Activated B cell treated with CpG ODN at 0.5 μM for 24 hours (primary cell): ENCODE measurements around the gene IL1RAPL1. TPM values are rescaled to one million over a fixed set of nuclear protein-coding genes. Genes with fewer than 3 reads are reported as not detected.
"Not testable (repeated sequence)": the region's sequence is repeated elsewhere in the genome, so short reads cannot be mapped to it uniquely, and the experiment has no call there.

Source experiments
- ATAC-seq: fragments of 200-7000 bp; cut with Tn5 transposase; one replicate; pipeline ENCODE4 v1.10.0; 2021; ENCODE audit warnings: low read depth, mild to moderate bottlenecking, moderate library complexity
- CTCF ChIA-PET: fragments of 350-600 bp; sonication (Branson Sonifier 250); formaldehyde crosslinking; loops from one replicate; lab custom pipeline; 2021; ENCODE audit warnings: antibody characterized with exemption; lab: Charles Lee
- POLR2A ChIA-PET: fragments of 350-600 bp; sonication (Branson Sonifier 250); formaldehyde crosslinking; loops from one replicate; lab custom pipeline; 2021; ENCODE audit warnings: antibody characterized with exemption; lab: Charles Lee
- DNase-seq: peaks from one replicate; pipeline ENCODE4 v3.0.0; 2022
- H3K27ac Mint-ChIP-seq: one replicate; pipeline ENCODE4 v1.8.0; 2020; ENCODE audit warnings: mixed read lengths
- H3K27me3 Mint-ChIP-seq: one replicate; pipeline ENCODE4 v1.8.0; 2021; ENCODE audit warnings: mixed read lengths
- H3K36me3 Mint-ChIP-seq: one replicate; pipeline ENCODE4 v1.8.0; 2021; ENCODE audit warnings: low read depth, mixed read lengths
- H3K4me1 Mint-ChIP-seq: one replicate; pipeline ENCODE4 v1.8.0; 2021; ENCODE audit warnings: mixed read lengths
- H3K4me3 Mint-ChIP-seq: one replicate; pipeline ENCODE4 v1.8.0; 2020; ENCODE audit warnings: mild to moderate bottlenecking, mixed read lengths
- H3K9me3 Mint-ChIP-seq: one replicate; pipeline ENCODE4 v1.8.0; 2020; ENCODE audit warnings: mixed read lengths
- CTCF ChIP-seq: fragments of 200-600 bp; IDR thresholded peaks from one replicate; pipeline ENCODE4 v1.8.0; 2022; ENCODE audit warnings: antibody characterized with exemption, mild to moderate bottlenecking
- intact Hi-C: fragments of 100-400 bp; cut with micrococcal nuclease; formaldehyde crosslinking; loops from one replicate; pipeline ENCODE4 v1.15.1; 2024
- total RNA-seq: library from RNA; stranded (reverse); gene quantifications from 2 replicates; pipeline ENCODE4 v1.2.3, GENCODE V29; 2022

IL1RAPL1 gene
- total RNA-seq, 1 donor from 2014 or later: not detected

- TF ChIP-seq CTCF: no peak
- Mint-ChIP-seq H3K9me3 (no peaks in the 10 kb centered on the region), H3K4me3 (no peak overlapping the region), H3K36me3 (no peaks in the 10 kb centered on the region), H3K27me3 (no peaks in the 10 kb centered on the region), H3K27ac (no peak overlapping the region), H3K4me1 (no peaks in the 10 kb centered on the region)
- POLR2A ChIA-PET: no interaction called here
- ATAC-seq (no peak), DNase-seq (no peak)
- CTCF ChIA-PET: no interaction called here
- intact Hi-C loops: no loop called here
Measured at GRCh38 chrX:29083823-29084222, 496.6 kb downstream of the IL1RAPL1 start.

- Mint-ChIP-seq H3K27ac (no peak overlapping the region), H3K36me3 (no peaks in the 10 kb centered on the region), H3K9me3 (no peaks in the 10 kb centered on the region), H3K27me3 (no peaks in the 10 kb centered on the region), H3K4me1 (no peaks in the 10 kb centered on the region), H3K4me3 (no peak overlapping the region)
- no peak for TF ChIP-seq CTCF
- ATAC-seq (no peak), DNase-seq (no peak)
- intact Hi-C loops: no loop called here
- CTCF ChIA-PET: no interaction called here
- POLR2A ChIA-PET: no interaction called here
Measured at GRCh38 chrX:29090811-29091210, 503.6 kb downstream of the IL1RAPL1 start.

- no peaks in the 10 kb centered on the region for H3K36me3 Mint-ChIP-seq
- ChIA-PET POLR2A (no interaction called here), CTCF (no interaction called here)
- DNase-seq: no peak
- intact Hi-C loops: no loop called here
- ATAC-seq: no peak
- H3K9me3 Mint-ChIP-seq: peaks cover 10% of the 10 kb centered on the region
- no peak overlapping the region for H3K4me3 Mint-ChIP-seq
- no peak for TF ChIP-seq CTCF
- H3K27ac Mint-ChIP-seq: no peak overlapping the region
- no peaks in the 10 kb centered on the region for H3K27me3 Mint-ChIP-seq
- no peaks in the 10 kb centered on the region for H3K4me1 Mint-ChIP-seq
Measured at GRCh38 chrX:29107231-29107630, 520.0 kb downstream of the IL1RAPL1 start.

GRCh38 chrX:29110041-29110440 lies 522.8 kb downstream of the IL1RAPL1 start:
- H3K27ac Mint-ChIP-seq: no peak overlapping the region
- no peaks in the 10 kb centered on the region for H3K27me3 Mint-ChIP-seq
- H3K4me1 Mint-ChIP-seq: no peaks in the 10 kb centered on the region
- ChIA-PET CTCF (no interaction called here), POLR2A (no interaction called here)
- H3K9me3 Mint-ChIP-seq: peaks cover 5% of the 10 kb centered on the region
- no peak for ATAC-seq
- DNase-seq: no peak
- no peak for TF ChIP-seq CTCF
- no peaks in the 10 kb centered on the region for H3K36me3 Mint-ChIP-seq
- intact Hi-C loops: no loop called here
- no peak overlapping the region for H3K4me3 Mint-ChIP-seq

GRCh38 chrX:29113221-29113620 lies 526.0 kb downstream of the IL1RAPL1 start:
- CTCF ChIA-PET: no interaction called here
- DNase-seq: no peak
- intact Hi-C loops: no loop called here
- no peak for ATAC-seq
- POLR2A ChIA-PET: no interaction called here
- Mint-ChIP-seq H3K27ac (no peak overlapping the region), H3K27me3 (no peaks in the 10 kb centered on the region), H3K36me3 (no peaks in the 10 kb centered on the region), H3K9me3 (peaks cover 8% of the 10 kb centered on the region), H3K4me1 (no peaks in the 10 kb centered on the region), H3K4me3 (no peak overlapping the region)
- no peak for TF ChIP-seq CTCF

GRCh38 chrX:29122817-29123216 lies 535.6 kb downstream of the IL1RAPL1 start:
- POLR2A ChIA-PET, H3K4me1 Mint-ChIP-seq, H3K27ac Mint-ChIP-seq, intact Hi-C loops, H3K9me3 Mint-ChIP-seq, ATAC-seq, CTCF ChIA-PET, H3K4me3 Mint-ChIP-seq, H3K27me3 Mint-ChIP-seq, DNase-seq, H3K36me3 Mint-ChIP-seq: not testable (repeated sequence)
